HUES6 (cell line): Measurements from ENCODE around the gene JRKL.

ENCODE experiments used
- H3K27ac ChIP-seq: 2 replicates; pipeline ENCODE4 v1.7.0; 2013; ENCODE audit warnings: low read depth, mild to moderate bottlenecking, low read length, inconsistent platforms
- H3K27me3 ChIP-seq: 2 replicates; pipeline ENCODE4 v1.6.1; 2013; ENCODE audit warnings: low read length; ENCODE audit not compliant: control insufficient read depth, insufficient read depth
- H3K36me3 ChIP-seq: 2 replicates; pipeline ENCODE4 v1.6.1; 2013; ENCODE audit warnings: low read length; ENCODE audit not compliant: control insufficient read depth, insufficient read depth
- H3K4me1 ChIP-seq: 2 replicates; pipeline ENCODE4 v1.6.1; 2013; ENCODE audit warnings: low read length; ENCODE audit not compliant: control insufficient read depth, insufficient read depth
- H3K4me3 ChIP-seq: 2 replicates; pipeline ENCODE4 v1.5.1; 2013; ENCODE audit warnings: low read depth, low read length
- H3K9ac ChIP-seq: one replicate; pipeline ENCODE4 v1.6.1; 2013; ENCODE audit warnings: mild to moderate bottlenecking, low read length
- H3K9me3 ChIP-seq: 2 replicates; pipeline ENCODE4 v1.6.1; 2013; ENCODE audit warnings: low read depth, low read length; ENCODE audit not compliant: control insufficient read depth, insufficient read depth

The JRKL gene

DNA sequence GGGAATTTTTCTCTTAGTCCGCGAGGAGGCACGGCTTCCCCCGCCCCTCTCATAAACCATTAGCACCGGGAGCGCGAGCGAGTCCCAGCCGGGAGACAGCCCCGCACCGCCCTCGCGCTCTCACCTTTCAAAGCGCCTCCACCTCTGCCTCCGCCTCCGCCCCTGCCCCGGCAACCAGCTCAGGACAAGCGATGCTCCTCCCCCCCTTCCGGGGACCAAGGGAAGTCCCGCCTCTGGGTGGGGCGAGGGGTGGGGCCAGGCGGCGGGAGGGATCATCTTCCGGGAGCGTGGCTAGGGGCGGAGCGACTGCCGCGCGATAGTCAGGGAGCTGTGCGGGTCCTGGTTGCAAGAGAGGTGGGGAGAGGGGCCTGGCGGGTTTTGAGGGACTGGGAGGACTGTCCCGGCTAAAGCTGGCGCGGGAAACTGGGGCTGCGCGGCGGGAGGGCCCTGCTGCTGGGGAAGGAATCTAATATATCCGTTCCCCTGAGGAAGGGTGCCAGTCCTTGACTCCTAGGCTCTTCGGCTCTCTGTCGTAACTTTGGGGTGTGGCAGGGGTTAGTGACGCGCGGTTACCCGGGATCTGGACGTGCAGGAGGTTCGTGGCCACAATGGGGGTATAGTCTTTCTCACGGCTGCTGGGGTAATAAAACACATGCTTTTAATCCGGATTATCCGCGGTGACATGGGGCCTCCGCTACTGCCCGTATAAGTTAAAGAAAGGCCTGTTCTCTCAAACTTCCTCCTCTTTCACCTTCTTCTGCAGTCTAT is at the start of gene JRKL, which contains the start of gene CCDC82:
Gene JRKL (plus strand): TSS at position 294 of the 768 bp plus-strand sequence. CDS start 637 bp downstream, outside the sequence.
Gene CCDC82 (minus strand): TSS at position 193 of the 768 bp plus-strand sequence. CDS start 5,165 bp downstream, outside the sequence.
- no peaks in the 10 kb centered on the region for H3K4me1 ChIP-seq
- no peaks in the 10 kb centered on the region for H3K27me3 ChIP-seq
- peak within 1 kb of the TSS; percentile 63 for H3K27ac ChIP-seq

GRCh38 chr11:96340555-96340885 is 49.3 kb upstream of the JRKL start:
- Histone ChIP-seq H3K4me1 (peaks cover 59% of the 10 kb centered on the region), H3K27me3 (no peaks in the 10 kb centered on the region), H3K9me3 (no peaks in the 10 kb centered on the region), H3K36me3 (no peaks in the 10 kb centered on the region), H3K9ac (no peak overlapping the region), H3K27ac (no peak overlapping the region), H3K4me3 (no peak overlapping the region)

More for the DNA sequence above, at the start of gene JRKL, which contains the start of gene CCDC82:
- H3K36me3 ChIP-seq, result no peaks in the 10 kb centered on the region; the same call in 1 of the 2 replicates
- peak within 1 kb of the TSS; percentile 87 for H3K9ac ChIP-seq
- H3K4me3 ChIP-seq, result peak within 1 kb of the TSS; percentile 89
- no peaks in the 10 kb centered on the region; the same call in 1 of the 2 replicates for H3K9me3 ChIP-seq

DNA sequence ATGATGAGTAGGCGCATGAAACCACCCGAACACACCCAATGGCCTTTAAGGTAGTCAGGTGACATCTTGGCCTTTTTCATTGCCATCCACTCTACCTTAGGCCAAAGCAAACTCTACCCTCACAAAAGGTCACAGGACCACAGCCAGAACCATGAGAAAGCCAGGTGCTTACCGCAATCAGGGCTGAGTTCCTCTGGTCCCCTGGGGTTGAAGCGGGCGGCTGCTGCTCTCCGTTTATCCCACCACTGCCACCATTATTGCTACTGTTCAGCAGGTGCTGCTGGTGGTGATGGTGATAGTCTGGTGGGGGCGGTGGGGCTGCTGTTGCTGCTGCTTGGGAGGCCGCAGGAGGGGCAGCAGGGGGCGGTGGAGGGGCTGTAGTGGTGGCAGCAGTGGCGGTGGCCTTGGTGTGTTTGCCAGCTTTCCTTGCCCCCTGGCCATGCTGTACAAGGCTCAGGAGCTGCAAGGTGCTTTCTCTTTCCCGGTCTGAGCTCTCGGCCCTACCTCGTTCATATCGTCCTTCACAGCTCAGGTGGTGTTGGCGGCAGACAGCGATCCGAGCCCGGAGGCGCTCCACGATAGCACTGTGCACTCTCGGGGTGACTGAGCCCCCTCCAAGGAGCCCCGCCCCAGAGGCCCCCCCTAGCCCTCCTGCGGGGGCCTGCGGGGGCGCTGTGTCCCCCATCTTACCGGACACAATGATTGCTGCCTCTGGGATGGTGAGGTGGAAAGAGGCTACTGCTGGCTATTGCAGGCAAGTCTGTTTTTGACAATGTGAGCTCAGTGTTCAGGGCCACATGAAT is 48.4 kb upstream of the JRKL start:
- peak overlapping the region; percentile 80 for H3K9ac ChIP-seq
- H3K4me1 ChIP-seq, result peaks cover 50% of the 10 kb centered on the region

GRCh38 chr11:96342014-96342960 is 47.5 kb upstream of the JRKL start:
- peaks cover 42% of the 10 kb centered on the region for H3K4me1 ChIP-seq
- H3K27me3 ChIP-seq, result no peaks in the 10 kb centered on the region
- H3K36me3 ChIP-seq, result no peaks in the 10 kb centered on the region
- H3K4me3 ChIP-seq, result peak overlapping the region; percentile 90
- H3K9me3 ChIP-seq, result no peaks in the 10 kb centered on the region
- peak overlapping the region; percentile 80 for H3K9ac ChIP-seq
- no peak overlapping the region; the same call in 1 of the 2 replicates for H3K27ac ChIP-seq

More for the DNA sequence above, 48.4 kb upstream of the JRKL start:
- Histone ChIP-seq H3K27ac (no peak overlapping the region), H3K9me3 (no peaks in the 10 kb centered on the region), H3K4me3 (peak overlapping the region; percentile 90), H3K36me3 (no peaks in the 10 kb centered on the region), H3K27me3 (no peaks in the 10 kb centered on the region)

DNA sequence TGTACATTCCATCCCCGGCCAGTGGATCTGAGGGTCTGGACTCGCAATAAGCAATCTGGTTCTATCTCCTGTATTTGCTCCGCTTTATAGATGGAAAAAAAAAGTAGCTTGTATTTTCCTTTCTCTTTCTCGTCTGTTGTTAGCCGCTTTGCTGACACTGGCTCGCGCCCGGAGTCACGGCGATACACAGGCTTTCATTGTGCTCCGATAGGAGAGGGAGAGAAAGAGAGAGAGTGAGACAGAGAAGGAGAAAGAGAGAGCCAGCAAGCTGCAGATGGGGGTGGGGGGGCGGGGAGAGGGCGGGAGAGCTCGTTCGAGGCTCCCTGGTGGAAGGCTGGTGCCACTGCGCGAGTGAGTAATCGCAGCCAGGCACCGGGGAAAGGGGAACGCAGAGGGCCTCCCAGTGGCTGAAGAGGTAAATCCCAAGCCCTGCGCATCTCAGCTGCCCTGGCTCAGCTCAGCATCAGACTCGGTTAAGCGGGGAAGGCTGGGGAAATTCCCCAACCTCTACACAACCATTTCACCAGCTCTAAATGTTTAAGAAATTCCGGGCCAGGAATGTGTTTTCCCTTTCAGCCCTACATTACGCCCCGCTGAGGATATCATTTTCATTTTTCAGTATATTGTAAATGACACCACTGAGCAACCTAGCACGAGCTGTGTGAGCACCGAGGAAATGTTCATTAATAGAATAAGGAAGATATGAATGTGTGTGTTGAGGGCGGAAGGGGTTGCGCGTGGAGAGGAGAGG is 46.7 kb upstream of the JRKL start, which contains the start of gene MAML2:
Gene MAML2 (minus strand): TSS at position 235 of the 751 bp plus-strand sequence. CDS start 1,300 bp downstream, outside the sequence.
- peaks cover 33% of the 10 kb centered on the region for H3K4me1 ChIP-seq
- peak within 1 kb of the TSS; percentile 80 for H3K9ac ChIP-seq
- peak within 1 kb of the TSS; percentile 90 for H3K4me3 ChIP-seq
- peaks cover 3% of the 10 kb centered on the region; the same call in 1 of the 2 replicates for H3K9me3 ChIP-seq
- H3K27me3 ChIP-seq, result no peaks in the 10 kb centered on the region
- H3K36me3 ChIP-seq, result no peaks in the 10 kb centered on the region
- H3K27ac ChIP-seq, result no peak within 1 kb of the TSS; the same call in 1 of the 2 replicates

DNA sequence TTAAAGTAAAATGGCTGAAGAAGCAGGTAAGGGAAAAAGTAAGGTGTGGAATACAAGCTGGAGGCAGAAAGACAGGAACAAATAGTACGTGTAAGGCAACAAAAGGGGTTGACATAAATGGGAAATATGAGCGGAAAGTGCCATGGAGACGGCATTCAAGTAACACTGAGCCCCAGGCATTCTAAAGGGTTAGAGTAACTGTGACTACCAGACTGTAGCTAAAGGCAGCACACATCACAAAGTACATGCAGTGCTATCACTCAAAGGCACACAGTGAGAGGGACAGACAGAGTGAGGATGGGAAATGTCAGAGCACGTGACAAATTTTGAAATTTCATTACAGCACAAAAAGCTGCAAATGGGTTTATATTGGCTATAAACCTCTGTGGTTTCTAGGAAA is 33.0 kb upstream of the JRKL start:
- Histone ChIP-seq H3K4me3 (no peak overlapping the region), H3K9ac (no peak overlapping the region), H3K4me1 (no peaks in the 10 kb centered on the region), H3K27ac (no peak overlapping the region), H3K9me3 (no peaks in the 10 kb centered on the region), H3K36me3 (peaks cover 23% of the 10 kb centered on the region), H3K27me3 (no peaks in the 10 kb centered on the region)

GRCh38 chr11:96357794-96358193 is 32.0 kb upstream of the JRKL start:
- H3K27me3 ChIP-seq, result no peaks in the 10 kb centered on the region
- H3K4me3 ChIP-seq, result no peak overlapping the region
- no peaks in the 10 kb centered on the region for H3K9me3 ChIP-seq
- H3K4me1 ChIP-seq, result no peaks in the 10 kb centered on the region
- peaks cover 23% of the 10 kb centered on the region for H3K36me3 ChIP-seq
- no peak overlapping the region for H3K27ac ChIP-seq
- no peak overlapping the region for H3K9ac ChIP-seq

DNA sequence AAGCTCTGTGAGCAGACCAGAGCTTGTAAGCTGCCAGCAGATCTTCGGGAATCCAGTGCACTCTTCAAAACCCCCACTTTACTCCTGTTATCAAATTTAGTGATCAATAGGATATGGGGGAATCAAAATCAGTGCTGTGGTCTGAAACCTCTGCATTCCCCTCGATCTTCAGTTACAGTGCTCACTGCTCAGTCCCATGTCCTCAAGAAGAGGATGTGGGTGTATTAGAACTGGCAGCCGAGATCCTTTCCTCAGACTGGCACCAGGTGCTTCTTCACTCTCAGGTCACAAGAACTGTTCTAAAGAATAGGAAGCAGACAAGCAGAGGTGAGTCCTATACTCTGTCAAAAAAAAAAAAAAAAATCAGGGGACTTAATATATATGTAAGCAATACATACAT is 31.5 kb upstream of the JRKL start:
- Histone ChIP-seq H3K4me3 (no peak overlapping the region), H3K4me1 (no peaks in the 10 kb centered on the region), H3K27ac (no peak overlapping the region), H3K9me3 (no peaks in the 10 kb centered on the region), H3K27me3 (no peaks in the 10 kb centered on the region), H3K9ac (no peak overlapping the region), H3K36me3 (peaks cover 22% of the 10 kb centered on the region)

- Histone ChIP-seq H3K4me3 (no peak overlapping the region), H3K9ac (no peak overlapping the region), H3K27ac (no peak overlapping the region), H3K9me3 (no peaks in the 10 kb centered on the region), H3K4me1 (no peaks in the 10 kb centered on the region), H3K36me3 (peaks cover 23% of the 10 kb centered on the region), H3K27me3 (no peaks in the 10 kb centered on the region)
These were observed 28.0 kb upstream of the JRKL start for GRCh38 chr11:96361778-96362177.

DNA sequence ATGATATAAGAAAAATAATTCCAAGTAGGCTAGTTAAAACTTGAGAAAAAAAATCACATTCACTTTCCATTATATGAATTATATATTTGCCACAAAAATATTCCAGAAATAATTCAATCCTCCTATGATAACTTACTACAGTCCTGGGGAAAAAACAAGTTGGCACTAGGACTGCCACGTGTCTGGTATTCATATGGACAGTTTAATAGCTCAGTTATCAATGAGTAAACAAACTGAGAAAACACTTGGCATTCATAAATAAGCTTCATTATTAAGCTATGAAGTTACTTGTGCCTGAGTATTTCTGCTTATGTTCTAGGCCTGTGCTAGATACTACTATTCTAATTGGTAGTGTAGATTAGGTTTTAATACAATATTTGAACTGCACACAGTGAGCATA is 24.3 kb upstream of the JRKL start:
- H3K9me3 ChIP-seq, result no peaks in the 10 kb centered on the region

More for the DNA sequence above, 24.3 kb upstream of the JRKL start:
- no peaks in the 10 kb centered on the region for H3K27me3 ChIP-seq
- no peak overlapping the region for H3K4me3 ChIP-seq
- no peaks in the 10 kb centered on the region for H3K4me1 ChIP-seq
- no peak overlapping the region for H3K27ac ChIP-seq
- H3K36me3 ChIP-seq, result peaks cover 34% of the 10 kb centered on the region
- H3K9ac ChIP-seq, result no peak overlapping the region
